GM18867 (cell line): ENCODE measurements around the gene PHF20.
"Not testable (repeated sequence)": the region's sequence is repeated elsewhere in the genome, so short reads cannot be mapped to it uniquely, and the experiment has no call there.

Source experiments
- ATAC-seq: cut with Tn5 transposase; IDR thresholded peaks from one replicate; pipeline ENCODE4 v1.9.1; 2021; ENCODE audit warnings: mild to moderate bottlenecking, moderate library complexity; ENCODE audit not compliant: unreplicated experiment

PHF20 gene

DNA sequence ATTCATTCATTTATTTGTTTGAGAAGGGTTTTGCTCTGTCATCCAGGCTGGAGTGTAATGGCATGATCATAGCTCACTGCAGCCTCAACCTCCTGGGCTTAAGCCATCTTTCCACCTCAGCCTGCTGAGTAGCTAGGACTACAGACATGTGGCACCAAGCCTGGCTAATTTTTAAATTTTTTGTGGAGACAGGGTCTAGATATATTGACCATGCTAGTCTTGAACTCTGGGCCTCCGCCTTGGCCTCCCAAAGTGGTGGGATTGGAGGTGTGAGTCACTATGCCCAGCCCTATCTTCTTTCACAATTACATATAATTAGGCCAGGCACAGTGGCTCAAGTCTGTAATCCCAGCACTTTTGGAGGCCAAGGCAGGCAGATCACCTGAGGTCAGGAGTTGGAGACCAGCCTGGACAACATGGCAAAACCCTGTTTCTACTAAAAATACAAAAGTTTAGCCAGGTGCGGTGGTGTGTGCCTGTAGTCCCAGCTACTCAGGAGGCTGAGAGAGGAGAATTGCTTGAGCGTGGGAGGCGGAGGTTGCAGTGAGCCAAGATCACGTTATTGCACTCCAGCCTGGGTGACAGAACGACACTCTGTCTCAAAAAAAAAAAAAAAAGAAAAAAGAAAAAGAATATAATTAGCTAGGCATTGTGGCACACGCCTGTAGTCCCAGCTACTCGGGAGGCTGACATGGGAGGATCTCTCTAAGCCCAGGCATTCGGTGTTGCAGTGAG, 110.8 kb downstream of the PHF20 start:
- not testable (repeated sequence) for ATAC-seq

DNA sequence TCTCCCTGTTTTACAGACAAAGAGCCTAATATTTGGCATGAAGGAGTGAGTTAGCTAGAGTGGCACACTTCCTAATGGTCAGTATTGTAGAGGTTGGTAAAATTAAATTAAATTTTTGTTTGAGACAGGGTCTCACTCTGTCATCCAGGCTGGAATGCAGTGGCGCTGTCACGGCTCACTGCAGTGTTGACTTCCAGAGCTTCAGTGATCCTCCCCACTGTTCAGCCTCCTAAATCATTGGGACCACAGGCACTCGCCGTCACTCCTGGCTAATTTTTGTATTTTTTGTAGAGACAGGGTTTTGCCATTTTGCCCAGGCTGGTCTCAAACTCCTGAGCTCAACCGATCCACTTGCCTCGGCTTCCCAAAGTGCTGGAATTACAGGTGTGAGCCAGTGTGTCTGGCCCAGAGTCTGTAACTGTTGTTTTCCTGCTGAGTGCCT, 111.5 kb downstream of the PHF20 start:
- no peak for ATAC-seq

DNA sequence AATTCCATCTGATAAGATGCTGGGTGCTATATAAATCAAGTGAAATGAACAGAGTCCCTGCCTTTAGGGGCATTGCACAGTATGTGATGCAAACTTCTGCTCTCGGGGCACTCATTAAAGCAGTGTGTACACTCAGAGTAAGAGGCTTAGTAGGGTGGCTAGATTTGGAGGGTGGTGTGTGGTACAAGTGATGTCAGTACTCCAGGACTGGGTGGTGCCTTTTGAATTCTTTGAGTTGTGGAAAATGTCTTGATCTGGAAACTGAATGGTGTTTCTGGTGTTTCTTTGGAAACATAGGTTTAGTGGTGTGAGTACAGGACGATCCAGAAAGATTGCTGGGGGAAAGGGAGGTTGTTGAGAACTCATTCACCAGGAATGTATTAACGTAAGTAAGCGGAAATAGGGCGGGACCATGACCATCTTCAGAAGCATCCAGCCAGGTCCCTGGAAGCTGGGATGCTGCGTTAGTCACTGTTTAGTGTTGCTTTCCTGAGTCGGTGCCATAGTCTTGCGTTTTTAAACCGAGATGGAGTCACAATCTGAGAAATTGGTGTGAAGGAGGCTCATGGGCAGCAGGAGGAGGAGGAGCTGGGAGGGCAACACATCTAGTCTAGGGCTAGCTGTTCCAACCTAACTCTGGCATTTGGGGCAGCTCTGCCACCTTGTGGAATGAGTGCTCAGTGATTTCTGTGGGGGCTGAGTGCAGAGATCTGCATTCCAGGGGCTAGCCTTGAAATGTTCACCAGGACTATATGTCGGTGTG, 112.1 kb downstream of the PHF20 start:
- no peak for ATAC-seq

DNA sequence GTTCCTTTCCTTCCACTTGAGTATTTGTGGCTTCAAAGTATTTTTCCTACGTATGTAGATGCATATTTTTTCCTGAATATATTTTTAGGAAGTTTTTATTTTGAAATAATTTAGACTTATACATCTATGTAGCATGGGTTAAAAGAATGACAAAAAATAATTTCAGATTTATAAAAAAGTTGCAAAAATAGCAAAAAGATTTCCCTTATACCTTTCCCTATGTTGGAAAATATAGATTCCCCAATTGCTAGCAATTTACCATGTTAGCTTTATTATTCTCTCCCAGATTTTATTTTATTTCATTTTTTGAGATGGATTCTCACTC, 112.7 kb downstream of the PHF20 start:
- ATAC-seq = no peak

DNA sequence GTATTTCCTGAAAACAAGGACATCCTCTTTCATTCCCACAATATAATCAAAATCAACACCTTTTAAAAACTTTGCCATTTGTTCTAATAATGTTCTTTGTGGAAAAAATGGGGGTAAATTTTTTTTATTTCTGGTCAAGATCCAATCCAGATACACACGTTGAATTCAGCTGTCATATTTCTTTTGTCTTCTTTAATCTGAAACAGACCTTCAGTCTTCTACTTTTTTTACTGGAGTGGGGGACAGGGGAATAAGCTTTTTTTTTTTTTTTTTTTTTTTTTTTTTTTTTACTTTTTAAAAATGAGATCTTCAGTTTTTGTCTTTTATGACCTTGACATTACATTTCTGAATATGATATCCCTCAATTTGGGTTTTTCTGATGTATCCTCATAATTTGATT, 113.4 kb downstream of the PHF20 start:
- ATAC-seq = no peak

DNA sequence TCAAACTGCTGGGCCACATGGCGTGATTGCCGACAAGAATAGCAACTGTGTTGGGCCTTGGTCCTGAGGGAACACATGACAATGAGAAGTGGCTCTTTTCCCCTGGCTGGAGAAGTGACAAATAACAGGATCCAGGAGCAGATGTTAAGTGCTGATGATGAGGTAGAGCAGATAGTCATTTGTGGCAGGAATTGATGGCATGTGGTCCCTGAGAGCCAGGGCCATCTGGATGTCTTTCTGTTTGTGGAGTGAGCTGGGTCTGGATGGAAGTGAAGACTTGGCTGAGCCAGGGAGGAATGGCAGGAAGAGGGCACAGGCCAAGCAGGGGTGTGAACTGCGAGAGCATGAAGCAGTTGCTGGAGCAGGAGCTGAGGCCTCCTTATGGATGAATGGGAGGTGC, 114.7 kb downstream of the PHF20 start:
- ATAC-seq = no peak

DNA sequence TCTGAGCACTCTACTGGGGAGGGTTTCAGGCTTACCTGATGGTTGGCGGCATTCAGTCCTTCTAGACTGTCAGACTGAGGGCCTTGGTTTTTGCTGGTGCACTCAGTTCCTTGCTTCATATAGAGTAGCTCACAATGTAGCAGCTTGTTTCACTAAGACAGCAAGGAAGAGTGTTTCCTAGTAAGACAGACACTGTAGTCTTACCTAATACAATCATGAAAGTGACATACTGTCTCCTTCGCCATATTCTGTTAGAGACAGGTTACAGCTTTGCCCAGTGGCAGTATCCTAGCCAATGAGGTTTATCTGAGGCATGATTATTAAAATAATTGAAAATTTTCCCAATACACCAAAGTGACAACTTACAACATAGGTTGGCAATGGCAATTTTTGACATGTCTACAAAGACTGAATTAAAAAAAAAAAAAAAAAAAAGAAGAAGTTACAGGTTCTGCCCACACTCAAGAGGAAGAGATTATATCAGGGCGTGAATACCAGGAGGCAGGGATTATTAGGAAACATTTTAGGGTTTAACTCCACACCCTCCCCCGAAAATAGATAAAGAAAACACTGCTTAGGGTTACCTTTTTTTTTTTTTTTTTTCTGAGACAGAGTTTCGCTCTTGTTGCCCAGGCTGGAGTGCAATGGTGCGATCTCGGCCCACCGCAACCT, 115.7 kb downstream of the PHF20 start:
- no peak for ATAC-seq

DNA sequence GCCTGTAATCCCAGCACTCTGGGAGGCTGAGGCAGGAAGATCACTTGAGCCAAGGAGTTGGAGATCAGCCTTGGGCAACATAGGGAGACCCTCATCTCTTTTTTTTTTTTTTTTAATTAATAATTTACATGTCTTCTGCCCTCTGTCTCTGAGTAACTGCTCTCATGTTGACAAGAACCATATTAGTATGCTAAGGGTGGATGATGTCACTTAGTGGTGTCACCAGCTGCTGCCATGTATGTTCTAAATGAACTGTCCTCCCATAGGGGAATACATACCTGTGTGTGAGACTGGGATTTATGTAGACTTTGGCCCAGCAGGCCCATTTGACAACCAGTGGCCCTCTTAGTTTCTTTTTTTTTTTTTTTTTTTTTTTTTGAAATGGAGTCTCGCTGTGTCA, 116.8 kb downstream of the PHF20 start:
- no peak for ATAC-seq

DNA sequence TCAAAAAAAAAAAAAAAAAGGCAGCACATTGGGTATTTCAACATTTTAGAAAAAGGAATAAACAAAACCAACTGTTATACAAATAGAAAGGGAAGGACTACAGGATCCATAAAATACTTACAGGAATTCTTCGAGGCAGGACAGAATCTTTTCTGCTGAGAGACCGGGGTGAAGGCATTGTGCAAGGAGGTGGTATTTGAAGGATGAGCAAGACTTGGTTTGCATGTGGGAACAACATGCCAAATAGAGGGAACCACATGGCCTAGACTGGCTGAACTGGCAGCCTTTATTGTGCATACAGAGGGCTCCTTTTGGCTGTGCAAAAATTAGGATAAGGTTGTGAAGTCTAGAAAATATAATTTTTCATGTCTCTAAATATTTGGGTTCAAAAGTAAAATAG, 119.6 kb downstream of the PHF20 start:
- ATAC-seq = no peak

DNA sequence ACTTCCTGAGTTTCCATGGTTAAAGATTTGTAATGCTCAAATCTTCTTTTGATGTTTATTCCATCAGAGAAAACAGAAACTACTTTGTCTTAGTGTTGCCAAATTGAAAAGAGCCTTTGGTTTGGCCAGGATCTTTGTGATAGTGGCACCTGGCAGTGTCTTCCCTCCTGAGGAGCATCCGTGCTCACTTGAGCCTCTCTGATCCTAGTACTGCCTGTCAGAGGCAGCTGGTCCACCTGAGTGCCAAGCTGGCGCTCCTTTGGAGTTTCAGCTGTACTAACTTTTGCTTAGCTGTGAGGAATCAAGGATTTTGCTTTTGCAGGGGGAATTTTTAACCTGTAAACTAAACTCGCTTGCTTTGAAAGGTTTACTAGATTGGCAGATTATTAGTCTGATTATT, 121.1 kb downstream of the PHF20 start:
- no peak for ATAC-seq

DNA sequence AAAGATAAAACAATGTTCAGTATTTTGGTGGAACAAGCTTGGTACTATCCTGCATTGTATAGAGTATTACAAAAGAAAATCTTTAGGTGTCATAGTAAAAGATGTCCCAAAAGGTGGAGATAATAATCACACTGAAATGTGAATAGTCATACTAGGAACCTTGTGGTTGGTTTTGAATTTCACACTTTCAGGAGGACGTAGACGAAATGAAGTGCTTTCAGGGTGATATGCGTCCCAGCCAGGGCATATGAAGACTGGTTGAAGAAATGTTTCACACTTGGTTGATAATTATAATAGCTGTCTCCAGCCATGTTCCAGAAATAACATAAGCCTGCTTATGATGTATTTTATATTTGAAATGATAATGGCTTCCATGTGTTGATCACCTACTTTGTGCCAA, 122.1 kb downstream of the PHF20 start:
- ATAC-seq = peak; percentile 86

DNA sequence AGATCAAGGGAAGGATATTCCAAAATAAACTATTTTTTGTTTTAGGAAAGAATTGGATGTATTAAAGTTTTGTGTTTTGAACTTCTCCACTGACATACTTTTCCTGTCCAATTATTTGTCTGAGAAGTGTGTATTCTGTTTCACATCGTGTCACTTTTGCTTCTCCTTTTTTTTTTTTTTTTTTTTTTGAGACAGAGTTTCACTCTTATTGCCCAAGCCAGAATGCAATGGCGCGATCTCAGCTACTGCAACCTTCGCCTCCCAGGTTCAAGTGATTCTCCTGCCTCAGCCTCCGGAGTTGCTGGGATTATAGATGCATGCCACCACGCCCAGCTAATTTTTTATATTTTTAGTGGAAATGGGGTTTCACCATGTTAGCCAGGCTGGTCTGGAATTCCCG, 123.7 kb downstream of the PHF20 start:
- not testable (repeated sequence) for ATAC-seq

DNA sequence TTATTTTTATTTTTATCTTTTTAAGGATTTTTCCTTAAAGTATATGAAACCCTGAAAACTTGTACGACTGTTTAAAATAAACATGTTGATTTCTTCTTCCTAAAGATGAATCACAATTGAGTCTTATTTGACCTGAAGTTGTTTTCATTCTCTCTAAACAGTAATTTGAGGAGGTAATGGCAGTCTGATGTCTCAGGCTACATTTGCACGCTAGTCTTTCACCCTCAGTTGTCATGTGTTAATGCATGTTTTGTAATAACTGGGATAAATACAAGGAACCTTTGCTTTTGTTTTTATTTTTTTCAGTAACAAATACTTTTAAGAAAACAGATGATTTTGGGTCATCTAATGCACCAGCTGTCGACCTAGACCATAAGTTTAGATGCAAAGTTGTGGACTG, 127.2 kb downstream of the PHF20 start:
- no peak for ATAC-seq

DNA sequence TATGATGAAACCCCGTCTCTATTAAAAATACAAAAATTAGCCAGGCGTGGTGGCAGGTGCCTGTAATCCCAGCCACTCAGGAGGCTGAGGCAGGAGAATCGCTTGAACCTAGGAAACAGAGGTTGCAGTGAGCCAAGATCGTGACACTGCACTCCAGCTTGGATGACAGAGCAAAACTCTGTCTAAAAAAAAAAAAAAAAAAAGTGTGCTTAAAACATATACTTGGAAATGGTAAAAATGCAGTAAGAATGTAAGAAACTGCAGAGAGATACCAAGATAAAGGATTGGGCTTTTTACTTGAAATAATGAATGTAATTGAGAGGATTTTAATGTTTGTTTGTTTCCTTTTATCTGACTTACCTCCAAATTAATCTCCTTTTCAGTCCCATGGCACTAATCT, 129.4 kb downstream of the PHF20 start:
- ATAC-seq = not testable (repeated sequence)

DNA sequence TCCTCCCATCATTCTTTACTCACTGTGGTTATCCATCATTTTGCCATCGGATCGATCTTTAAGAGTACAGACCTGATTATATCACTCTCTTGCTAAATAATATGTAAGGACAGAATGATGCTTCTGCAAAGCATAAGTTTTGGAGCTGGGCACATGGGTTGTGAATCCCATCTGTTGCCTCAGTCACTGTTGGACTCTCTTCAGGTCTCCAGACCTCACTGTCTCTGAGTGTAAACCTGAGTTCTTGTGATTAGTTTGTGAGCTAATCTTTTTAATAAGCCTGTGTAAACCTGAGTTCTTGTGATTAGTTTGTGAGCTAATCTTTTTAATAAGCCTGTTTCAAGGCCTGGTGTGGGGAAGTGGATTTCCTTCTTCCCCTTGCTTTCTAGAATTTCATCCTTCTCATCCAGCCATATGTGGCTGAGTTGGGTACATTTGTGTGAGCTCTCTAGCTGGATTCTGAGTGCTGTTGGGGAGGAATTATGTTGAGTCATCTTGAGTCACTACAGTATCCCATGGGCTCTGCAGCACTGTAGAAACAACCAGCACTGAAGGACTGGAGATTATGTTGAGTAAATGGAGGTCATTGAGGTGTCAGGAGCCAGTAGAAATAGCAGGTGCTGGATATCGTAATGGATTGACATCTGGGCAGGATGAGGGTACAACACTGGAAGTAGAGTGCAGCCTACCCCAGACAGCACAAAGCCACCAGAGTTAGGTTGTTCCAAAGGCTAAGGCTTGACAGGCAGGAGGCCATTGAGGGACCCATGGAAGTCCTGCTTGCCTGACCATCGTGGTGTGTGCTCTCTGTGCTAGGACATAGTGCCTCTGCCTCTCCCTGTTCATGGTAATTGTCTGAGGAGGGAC, 130.1 kb downstream of the PHF20 start:
- no peak for ATAC-seq

DNA sequence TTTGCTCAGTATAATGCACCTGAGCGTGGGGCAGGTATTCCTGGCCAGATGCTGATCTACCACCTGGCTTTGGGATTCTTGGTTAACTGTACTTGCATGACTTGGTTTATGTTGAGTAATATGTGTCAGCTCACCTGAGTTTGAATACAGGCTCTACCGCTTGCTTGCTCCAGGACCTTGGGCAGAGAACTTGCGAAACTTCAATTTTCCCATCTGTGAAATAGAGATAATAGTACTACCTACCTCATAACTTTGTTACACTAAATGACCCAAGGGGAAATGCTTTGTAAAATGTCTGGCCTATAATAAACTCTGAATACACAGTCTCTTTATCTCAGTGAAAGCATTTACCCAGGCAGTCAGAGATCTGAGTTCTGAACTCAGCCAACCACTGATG, 130.7 kb downstream of the PHF20 start:
- ATAC-seq = no peak

DNA sequence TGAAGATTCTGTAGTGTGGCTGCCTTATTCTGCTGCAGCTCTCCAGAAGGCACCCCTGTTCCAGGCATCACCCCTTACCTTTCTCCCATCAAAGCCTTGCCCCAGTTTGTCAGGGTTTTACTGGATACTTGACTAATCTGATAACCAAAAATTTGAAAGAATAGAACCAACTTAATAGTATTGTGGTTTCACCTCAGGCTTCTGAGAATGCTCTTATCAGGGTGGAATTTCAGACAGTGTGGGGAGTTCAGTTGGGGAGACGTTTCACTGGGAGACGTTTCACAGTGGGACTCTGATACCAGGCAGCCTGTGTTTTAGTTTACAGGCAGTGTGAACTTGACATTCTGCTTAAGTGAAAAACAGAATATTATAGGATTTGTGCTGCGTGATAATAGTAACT, 132.0 kb downstream of the PHF20 start:
- ATAC-seq = no peak

DNA sequence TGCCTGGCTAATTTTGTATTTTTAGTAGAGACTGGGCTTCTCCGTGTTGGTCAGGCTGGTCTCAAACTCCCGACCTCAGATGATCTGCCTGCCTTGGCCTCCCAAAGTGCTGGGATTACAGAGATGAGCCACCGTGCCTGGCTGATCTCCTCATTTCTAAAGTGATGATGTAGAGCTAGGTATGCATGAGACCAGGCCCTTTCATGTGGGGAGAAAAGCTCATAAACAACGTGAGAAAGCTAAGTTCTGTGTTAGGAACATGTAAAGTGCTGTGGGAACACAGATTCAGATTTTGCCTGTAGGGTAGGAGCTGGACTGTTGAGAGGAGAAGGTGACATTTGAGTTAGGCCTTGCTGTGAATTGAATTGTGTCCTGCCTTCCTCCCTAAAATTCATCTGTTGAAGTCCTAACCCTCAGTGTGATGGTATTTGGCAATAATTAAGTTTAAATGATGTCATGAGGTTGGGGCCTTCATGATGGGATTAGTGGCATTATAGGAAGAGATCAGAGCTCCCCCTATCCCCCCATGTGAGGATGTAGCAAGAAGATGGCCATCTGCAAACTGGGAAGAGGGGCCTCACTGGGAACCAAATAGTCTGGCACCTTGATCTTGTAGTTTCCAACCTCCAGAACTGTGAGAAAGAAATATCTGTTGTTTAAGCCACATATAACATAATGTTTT, 133.3 kb downstream of the PHF20 start:
- no peak for ATAC-seq

DNA sequence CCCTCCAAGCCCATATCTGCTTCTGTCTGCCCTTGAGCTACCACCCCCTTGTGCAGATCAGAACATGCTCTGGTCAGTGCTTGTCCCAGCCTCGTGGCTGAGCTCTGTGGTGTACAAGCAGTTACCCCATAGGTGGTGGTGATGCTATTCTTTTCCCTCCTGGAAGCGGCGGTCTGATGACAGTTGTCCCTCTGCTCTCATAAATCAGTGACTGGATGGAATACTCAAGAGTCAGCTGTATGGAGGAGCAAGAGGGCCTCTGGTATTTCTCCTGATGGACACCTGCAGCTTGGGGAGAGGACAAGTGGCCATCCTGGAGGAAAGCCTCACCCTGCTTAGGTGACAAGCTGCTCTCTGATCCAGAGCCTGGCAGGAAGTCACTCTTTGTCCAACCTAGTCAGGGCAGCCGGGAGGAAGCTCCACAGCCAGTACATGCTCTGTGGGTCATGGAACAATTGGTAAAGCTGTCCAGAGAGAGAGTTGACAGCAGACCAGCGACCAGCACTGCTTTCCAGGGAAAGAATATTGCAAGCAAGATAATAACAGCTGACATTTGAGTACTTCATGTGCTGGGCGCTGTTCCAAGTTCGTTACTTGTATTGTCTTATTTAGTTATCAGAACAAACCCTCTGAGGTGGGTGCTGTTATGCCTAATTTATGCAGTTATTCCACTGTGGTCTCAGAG, 135.3 kb downstream of the PHF20 start:
- no peak for ATAC-seq

DNA sequence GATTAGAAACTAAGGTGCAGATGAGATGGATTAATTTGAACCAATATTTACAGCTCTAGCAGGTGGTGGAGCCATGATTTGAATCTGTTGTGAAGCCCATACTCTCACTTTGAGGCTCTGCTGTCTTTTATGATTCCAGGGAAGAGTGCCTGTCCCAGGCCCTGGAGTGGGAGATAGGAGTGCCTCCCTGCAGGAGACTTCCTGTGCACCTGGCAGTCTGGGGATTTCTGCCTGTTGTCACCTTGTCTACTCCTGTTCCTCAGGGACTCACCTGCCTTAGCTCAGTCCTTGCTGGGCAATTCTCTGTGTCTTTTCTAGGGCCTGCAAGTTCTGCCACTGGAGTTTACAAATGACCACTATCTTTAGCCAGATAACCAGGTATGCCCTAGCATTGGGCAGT, 136.2 kb downstream of the PHF20 start:
- ATAC-seq = no peak
